Measurements from ENCODE around the gene XPA. TPM values are rescaled to one million over a fixed set of nuclear protein-coding genes. Genes with fewer than 3 reads are reported as not detected.

The XPA gene
- total RNA-seq, 1 experiment from 2014 or later = 1.5 TPM

Other genes starting within 250 kb of the XPA start
- gene TMOD1, start 195.7 kb downstream of the XPA start, total RNA-seq (2014; rRNA removed; shearing (Covaris generic)) = 0.52 and 1.9 TPM in 2 replicates
- 13.0 and 15.6 TPM in 2 replicates for gene TSTD2, start 64.0 kb downstream of the XPA start, total RNA-seq (2014; rRNA removed; shearing (Covaris generic))
- gene NCBP1, start 63.5 kb downstream of the XPA start, total RNA-seq (2014; rRNA removed; shearing (Covaris generic)) = 34.1 and 35.3 TPM in 2 replicates
- 0.07 and 0.14 TPM in 2 replicates for gene FOXE1, start 155.9 kb upstream of the XPA start, total RNA-seq (2014; rRNA removed; shearing (Covaris generic))
- gene TRMO, start 225.2 kb upstream of the XPA start, total RNA-seq (2014; rRNA removed; shearing (Covaris generic)) = 4.3 and 5.9 TPM in 2 replicates
- gene HEMGN, start 240.8 kb upstream of the XPA start, total RNA-seq (2014; rRNA removed; shearing (Covaris generic)) = not detected in 2 replicates